Measurements from ENCODE around the gene MYO3B.

GRCh38 chr2:170369228-170369627 is 191.3 kb downstream of the MYO3B start:
- TF ChIP-seq CTCF (IDR thresholded peaks at IDR 0.05): no peak
- no peak for TF ChIP-seq EZH2 (IDR thresholded peaks at IDR 0.05; ENCODE audit: borderline replicate concordance, insufficient read depth, low read depth, low read length, poor library complexity, severe bottlenecking)

Data from B cell (primary cell).